HG02763 (cell line): ENCODE data around the gene FAM180B.
A peak's percentile ranks its signal among the peaks of the same experiment; 100 is the strongest.
"Not testable (repeated sequence)": the region's sequence is repeated elsewhere in the genome, so short reads cannot be mapped to it uniquely, and the experiment has no call there.

Source experiments
- ATAC-seq: cut with Tn5 transposase; IDR thresholded peaks from one replicate; pipeline ENCODE4 v1.9.1; 2021; ENCODE audit warnings: mild to moderate bottlenecking, moderate library complexity; ENCODE audit not compliant: unreplicated experiment

The FAM180B gene

DNA sequence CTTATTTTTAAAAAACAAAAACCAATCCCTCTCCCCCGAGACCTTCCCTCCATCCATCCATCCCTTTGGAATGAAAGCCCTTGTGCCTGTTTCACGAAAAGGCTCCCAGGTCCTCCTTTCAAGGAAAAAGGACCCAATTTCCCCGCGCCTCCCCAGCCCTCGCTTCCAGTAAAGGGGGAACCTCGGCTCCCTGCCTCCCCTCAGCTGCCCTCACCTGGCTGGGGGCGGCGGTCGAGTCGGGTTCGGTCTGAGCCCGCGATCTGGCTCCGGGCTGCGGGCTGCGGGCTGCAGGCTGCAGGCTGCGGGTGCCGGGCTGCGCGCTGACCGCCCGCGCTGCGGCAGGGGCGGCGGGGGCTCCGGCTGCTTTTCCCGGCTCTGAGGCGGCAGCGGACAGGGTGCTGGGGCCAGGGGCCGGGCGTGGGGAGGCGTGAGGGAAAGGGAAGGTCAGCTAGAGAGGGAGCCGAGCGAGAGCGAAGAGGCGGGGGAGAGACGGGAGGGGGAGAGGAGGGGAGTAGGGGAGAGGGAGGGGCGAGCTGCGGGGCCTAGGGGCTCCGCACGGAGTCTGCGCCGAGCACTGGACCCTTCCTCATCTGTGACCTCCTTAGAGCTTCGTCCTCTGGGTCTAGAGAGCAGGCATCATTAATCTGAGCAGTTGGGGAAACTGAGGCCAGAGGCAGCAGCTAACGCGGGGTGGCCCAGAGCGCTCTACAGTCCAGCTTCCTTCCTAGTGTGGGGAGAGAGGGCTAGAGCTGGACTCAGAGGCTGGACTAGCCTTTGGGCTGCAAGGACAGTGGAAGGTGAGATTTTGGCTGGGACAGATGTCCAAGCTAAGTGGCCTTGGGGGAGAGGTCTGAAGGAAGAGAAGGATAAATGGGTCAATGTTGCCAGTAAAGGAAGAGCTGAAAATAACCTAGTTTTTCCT is 7.7 kb downstream of the FAM180B start, which contains the start of gene C1QTNF4:
Gene C1QTNF4 (minus strand): TSS at position 478 of the 922 bp plus-strand sequence. CDS start 3,601 bp downstream, outside the sequence.
- no peak for ATAC-seq

DNA sequence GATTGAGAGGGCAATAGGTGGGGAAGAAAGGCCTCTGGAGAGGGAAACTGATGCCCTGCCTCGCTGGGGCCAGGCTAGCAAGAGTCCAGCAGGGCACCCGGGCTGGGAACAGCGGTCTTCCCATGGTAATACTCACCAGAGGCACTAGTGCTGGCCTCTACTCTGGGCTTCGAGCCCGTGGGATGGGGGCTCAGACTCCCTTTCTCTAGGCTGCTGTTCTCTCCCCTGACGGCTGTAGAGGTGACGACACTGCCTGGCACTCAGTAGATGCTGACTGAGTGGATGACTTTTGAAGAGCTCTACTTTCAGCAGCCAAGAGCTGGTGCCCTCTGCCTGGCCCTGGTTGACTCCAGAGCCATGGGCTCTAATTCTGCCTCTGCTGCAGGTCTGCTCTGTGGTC is 8.6 kb downstream of the FAM180B start:
- no peak for ATAC-seq

DNA sequence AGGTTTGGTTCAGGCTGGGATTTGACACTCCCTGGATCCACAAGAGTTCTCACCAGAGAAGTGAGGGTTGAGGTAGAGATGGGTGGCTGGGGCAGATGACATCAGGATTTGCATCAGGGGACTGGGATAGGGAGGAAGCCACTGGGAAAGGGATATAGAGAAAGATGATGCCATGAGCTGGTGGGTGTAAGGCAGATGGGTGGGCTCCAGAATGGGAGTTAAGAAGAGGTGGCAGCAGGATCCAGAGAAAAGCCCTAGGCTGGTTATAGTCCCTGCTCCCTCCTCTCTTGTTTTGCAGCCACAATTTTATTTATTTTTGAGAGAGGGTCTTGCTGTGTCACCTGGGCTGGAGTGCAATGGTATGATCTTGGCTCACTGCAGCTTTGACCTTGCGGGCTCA is 9.5 kb downstream of the FAM180B start:
- no peak for ATAC-seq

DNA sequence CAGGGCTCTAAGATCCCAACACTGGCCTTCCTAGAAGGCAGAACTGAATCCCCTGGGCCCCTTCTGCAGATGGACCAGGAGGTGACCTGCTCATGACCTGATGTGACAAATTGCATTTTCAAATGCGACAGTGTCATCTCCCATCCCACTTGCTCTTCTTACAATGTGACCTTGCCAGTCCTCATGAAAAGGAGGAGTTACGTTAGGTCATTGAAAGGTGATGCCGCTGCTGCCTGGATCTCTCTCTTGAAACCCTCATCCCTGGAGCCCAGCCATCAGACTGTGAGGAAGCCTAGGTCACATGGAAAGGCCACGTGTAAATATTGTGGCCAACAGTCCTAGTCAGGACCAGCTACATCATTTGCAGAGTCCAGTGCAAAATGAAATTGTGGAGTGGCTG is 13.4 kb downstream of the FAM180B start:
- ATAC-seq = no peak

DNA sequence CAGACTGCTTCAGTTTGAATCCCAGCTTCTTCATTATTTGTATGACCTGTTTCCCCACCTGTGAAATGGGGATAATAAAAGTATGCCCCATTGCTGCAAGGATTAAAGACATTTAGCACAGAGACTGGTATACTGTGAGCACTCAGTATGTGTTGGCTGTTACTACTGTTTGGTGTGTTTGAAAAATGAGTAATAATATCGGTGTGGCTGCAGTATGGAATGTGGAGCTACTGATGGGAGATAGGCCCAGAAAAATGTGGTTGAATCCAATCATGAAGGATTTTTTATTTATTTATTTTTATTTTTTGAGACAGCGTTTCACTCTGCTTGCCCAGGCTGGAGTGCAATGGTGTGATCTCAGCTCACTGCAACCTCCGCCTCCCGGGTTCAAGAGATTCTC is 16.8 kb downstream of the FAM180B start:
- no peak for ATAC-seq

DNA sequence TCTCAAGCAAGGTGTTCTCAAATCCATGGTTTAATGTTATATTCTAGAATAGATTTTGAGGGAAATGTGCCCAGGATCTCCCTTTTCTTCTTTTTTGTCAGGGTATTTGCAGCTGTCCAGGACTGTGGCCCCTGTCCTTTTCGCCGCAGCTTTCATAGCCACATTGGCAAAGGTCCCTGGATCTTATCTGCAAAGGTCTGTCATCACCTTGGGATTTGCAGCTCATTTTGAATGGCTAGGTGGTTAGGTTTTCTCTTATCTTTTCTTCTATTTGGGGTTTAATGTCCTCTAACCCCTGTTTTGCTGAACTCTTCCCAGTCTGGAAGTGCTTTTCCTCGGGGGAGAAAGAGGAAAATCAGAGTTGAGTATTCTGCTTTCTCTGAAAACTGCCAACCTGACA is 19.4 kb downstream of the FAM180B start:
- no peak for ATAC-seq

DNA sequence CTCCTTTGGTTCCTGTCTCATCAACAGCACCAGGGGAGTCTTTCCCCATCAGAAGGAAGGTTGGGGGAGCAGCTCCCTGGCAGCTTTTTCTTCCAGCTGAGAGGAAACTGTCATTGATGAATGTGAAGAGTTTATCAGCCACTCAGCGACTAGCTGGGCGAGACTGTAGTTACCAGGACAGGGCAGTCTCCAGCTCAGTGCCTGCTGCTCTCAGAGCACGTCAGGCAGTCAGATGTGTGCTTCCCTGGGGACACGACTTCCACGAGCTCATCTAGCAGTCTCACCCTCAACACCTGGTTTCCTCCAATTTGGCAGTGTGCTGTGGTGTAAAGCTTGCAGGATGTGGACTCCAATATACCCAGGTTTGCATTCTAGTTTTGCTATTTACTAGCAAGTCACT is 20.3 kb downstream of the FAM180B start:
- no peak for ATAC-seq

DNA sequence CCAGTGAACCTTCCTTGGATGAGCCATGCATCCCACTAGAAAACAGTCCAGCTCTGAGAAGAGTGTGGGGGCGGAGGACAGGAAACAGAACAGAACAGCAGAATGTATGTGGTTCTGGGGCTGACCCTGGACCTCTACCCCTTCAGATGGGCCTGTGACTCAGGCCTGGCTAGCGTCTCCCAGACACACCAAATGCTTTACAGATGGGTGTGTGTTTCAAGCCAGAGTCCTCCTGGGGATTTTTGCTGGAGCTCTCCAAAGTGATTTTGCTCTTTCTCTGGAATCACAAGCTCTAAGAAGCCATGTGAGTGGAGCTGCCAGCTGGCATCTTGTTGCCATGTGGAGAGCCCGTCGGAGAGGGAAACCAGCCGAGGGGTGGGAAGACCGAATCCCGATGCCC is 20.9 kb downstream of the FAM180B start:
- ATAC-seq = no peak

DNA sequence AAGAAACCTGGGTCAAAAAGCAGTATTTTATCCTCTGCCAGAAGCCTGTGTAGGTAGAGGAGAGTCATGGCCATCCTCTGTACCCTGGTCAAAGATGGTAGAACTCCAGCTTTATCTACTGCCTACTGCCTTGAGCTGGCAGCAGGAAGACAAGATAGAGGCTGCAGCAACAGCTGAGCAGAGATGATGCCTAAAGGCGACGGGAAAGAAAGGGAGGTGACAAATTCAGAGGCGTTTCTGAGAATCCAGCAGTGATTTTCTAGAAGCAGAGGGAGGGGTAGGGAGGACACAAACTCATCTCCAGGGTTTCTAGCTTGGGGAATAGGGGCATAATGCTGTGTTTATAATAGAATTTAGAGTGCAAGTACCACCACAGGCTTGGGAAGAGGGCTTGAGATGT is 23.2 kb downstream of the FAM180B start:
- no peak for ATAC-seq

DNA sequence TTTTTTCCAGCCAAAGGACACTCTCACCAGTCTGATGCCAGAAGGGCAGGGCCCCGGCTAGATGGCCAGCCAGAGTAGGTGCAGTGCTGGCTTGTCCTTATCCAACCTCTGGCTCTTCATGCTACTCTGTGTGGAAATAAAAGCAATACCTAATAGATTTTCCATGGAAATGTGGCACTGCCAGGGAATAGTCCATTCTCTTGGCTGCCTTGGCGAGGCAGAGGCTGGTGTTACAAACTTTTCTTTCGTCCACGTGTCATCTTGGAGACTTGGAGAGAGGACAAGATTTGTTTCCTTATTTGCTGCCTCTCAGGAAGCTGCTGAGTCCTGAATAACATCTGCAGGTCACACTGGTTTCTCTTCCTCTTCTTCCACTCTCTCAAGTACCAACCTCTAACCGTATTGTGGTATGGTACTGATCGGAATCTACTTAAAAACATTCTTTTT is 24.9 kb downstream of the FAM180B start:
- ATAC-seq = peak; percentile 80

DNA sequence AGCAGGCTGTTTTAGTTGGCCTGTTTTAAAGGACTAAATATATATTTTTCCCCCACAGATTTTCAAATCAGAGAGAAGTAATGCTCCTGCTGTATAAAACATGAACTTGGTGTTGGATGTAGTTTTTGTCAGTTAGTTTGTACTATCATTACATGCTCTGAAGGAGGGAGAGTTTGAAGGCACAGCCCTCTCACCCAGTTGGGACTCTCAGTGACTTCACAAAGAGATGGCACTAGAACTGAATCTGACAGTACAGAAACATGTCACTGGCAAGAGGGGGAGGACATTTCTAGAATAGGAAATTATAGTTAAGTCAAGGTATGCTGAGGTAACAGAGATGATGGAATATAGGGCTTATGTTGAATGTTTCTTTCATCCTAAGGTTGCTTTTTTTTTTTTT is 28.8 kb downstream of the FAM180B start:
- ATAC-seq = no peak

DNA sequence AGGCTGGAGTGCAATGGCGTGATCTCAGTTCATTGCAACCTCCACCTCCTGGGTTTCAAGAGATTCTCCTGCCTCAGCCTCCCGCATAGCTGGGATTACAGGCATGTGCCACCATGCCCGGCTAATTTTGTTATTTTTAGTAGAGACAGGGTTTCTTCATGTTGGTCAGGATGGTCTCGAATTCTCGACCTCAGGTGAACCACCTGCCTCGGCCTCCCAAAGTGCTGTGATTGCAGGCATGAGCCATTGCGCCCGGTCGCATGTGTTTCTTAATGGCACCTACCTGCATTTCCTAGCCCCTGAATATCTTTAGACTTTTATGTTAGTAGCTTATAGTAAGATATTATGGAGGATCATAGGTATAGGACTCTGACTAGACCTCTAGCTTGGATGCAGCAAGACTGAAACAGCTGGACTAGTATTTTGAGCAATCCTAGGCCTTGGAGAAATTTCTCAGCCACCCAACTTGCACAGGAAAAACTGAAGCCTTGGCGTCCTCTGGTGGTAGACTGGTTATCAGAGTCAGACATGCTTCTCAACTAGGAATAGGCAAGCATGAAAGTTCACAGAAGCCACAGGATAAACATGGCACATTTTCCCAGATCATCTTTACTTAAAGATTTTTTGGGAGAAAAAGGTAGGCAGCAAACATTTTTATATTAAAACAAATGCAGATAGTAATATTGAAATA is 30.4 kb downstream of the FAM180B start:
- ATAC-seq = no peak

DNA sequence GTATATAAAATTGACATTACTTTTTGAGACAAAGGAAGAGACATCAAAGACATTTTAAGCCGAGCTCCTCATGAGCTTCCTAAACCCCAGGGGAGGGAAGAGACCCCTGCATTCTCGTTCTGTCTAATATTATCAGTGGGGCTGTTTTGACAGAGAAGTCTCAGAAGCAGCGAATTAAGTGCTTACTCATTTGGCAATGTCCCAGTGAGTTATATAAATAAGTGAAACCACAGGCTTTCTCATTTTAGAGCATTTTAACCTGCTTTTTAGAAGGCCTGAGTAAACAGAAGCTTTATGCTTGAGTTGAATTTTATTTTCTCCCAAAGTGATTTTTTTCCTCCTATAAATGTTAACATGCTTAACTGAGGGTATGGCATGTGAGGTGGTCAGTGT is 30.9 kb downstream of the FAM180B start:
- ATAC-seq = no peak

DNA sequence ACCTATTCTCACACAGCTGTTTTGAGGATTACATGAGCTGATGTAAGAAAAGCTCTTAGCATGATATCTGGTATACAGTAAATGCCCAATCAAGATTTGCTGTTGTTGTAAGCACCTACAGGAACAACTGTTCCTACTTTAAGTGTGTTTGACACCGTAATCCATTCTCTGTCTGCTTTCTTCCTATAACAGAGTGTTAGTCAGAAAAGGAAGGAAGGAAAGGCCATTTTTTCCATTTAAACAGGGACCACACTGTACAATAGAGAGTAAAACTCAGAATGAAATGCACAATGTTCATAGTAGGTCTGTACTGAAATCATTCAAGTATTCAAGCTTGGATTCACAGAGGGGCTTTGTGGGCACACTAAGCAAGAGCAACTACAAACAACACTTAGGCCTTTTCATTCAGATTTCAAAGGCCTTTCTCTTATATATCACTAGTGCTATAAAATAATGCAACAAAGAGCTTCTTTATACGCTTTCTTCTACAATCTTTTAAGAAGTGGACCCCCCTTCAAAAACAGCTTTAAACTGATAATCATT is 34.4 kb downstream of the FAM180B start:
- no peak for ATAC-seq

DNA sequence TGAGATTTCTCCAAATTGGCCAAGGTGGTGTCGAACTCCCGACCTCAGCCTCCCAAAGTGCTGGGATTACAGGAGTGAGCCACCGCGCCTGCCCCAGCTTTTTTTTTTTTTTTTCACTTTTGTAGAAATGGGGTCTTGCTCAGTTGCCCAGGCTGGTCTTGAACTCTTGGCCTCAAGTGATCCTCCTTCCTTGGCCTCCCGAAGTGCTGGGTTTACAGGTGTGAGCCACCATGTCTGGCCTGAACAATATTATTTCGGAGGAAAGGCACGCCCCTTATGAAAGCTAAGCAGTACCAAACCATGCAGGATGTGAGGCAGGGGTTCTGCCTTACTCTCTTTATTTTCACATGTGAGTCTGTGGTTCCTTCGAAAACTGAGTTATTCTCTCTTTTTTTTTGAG is 39.8 kb downstream of the FAM180B start:
- no peak for ATAC-seq

DNA sequence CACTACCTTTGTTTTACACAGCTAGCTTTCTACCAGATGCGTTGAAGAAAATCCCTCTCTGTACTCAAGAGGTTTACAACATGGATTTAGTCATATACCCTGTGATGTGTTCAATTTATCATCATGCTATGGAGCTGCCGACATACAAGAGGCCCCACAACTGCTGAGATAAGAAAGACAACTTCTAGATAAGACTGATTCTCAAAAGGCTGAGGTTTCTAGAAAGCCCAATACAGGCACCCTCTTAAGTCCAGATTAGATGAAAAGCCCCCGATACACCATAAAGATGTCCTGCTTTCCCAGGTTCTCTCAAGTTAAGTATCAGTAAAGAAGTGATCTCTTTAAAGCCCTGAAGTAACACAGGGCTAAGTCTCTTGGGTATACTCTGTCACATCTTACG is 41.5 kb downstream of the FAM180B start:
- ATAC-seq = no peak

DNA sequence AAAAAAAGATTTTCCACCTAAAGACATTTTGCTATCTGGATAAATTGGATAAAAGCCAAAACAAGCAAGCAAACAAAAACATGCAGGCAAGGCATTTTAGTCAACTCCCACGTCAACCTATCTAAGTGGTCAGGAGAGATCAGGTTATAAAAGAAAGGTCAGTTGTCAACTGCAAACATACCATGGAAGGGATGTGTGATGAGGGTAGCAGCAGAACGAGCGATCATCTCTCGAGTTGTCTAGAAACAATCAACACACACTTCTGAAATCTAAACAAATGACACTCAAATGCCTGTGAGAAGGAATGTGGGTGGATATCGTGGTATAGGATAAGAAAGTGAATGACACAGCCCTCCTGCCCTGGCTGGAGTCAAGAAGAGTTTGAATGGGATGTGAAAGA is 45.0 kb downstream of the FAM180B start:
- no peak for ATAC-seq

DNA sequence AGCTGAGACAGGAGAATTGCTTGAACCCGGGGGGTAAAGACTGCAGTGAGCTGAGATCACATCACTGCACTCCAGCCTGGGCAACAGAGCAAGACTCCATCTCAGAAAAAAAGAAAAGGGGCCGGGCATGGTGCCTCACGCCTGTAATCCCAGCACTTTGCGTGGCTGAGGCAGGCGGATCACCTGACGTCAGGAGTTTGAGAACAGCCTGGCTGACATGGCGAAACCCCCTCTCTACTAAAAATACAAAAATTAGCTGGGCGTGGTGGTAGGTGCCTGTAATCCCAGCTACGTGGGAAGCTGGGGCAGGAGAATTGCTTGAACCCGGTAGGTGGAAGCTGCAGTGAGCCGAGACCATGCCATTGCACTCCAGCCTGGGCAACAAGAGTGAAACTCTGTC is 49.9 kb downstream of the FAM180B start:
- not testable (repeated sequence) for ATAC-seq
